Loucy (cell line): ENCODE measurements around the gene CUL1.

Experiments used
- CTCF ChIP-seq: fragments of 200-600 bp; sonication (generic); conservative IDR thresholded peaks from 2 replicates; pipeline ENCODE4 v1.5.1; 2014; ENCODE audit warnings: mild to moderate bottlenecking, antibody characterized with exemption, low read length
- EZH2phosphoT487 ChIP-seq: fragments of 200-600 bp; IDR thresholded peaks from 2 replicates; pipeline ENCODE4 v1.6.1; 2018; ENCODE audit warnings: antibody characterized with exemption, mild to moderate bottlenecking, moderate library complexity, borderline replicate concordance

- TF ChIP-seq CTCF (no peak), EZH2phosphoT487 (no peak)
Observed at GRCh38 chr7:148721390-148721789, 22.7 kb downstream of the CUL1 start.
